Measurements from ENCODE around the gene SLC46A2. TPM values are rescaled to one million over a fixed set of nuclear protein-coding genes. Genes with fewer than 3 reads are reported as not detected.

The SLC46A2 gene
- total RNA-seq, 1 donor from 2014 or later, result not detected

GRCh38 chr9:112858625-112859147, 32.0 kb downstream of the SLC46A2 start:
- peaks cover 22% of the 10 kb centered on the region for H3K36me3 Mint-ChIP-seq (ENCODE audit: low read depth, unreplicated experiment)
- no peaks in the 10 kb centered on the region for H3K79me2 ChIP-seq (ENCODE audit: insufficient read depth, low read length)
- no peaks in the 10 kb centered on the region for H3K9me3 Mint-ChIP-seq (ENCODE audit: unreplicated experiment)
- H3K4me3 ChIP-seq (ENCODE audit: insufficient read depth, low read depth, low read length), result no peak overlapping the region
- TF ChIP-seq EZH2 (IDR thresholded peaks at IDR 0.05; ENCODE audit: insufficient read depth, low read length), result no peak
- TF ChIP-seq, protein P1, sequence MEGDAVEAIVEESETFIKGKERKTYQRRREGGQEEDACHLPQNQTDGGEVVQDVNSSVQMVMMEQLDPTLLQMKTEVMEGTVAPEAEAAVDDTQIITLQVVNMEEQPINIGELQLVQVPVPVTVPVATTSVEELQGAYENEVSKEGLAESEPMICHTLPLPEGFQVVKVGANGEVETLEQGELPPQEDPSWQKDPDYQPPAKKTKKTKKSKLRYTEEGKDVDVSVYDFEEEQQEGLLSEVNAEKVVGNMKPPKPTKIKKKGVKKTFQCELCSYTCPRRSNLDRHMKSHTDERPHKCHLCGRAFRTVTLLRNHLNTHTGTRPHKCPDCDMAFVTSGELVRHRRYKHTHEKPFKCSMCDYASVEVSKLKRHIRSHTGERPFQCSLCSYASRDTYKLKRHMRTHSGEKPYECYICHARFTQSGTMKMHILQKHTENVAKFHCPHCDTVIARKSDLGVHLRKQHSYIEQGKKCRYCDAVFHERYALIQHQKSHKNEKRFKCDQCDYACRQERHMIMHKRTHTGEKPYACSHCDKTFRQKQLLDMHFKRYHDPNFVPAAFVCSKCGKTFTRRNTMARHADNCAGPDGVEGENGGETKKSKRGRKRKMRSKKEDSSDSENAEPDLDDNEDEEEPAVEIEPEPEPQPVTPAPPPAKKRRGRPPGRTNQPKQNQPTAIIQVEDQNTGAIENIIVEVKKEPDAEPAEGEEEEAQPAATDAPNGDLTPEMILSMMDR (IDR thresholded peaks at IDR 0.05; ENCODE audit: insufficient read depth, low read depth, low read length), result no peak
- FAIRE-seq (no peak), DNase-seq (ENCODE audit: low read depth) (no peak)
- no peaks in the 10 kb centered on the region for H3K27me3 Mint-ChIP-seq (ENCODE audit: low read depth, unreplicated experiment)
- no peaks in the 10 kb centered on the region for H3K36me3 ChIP-seq (ENCODE audit: insufficient read depth, low read length)
- H3K27ac ChIP-seq (ENCODE audit: low read depth, low read length), result no peak overlapping the region
- H4K20me1 ChIP-seq (ENCODE audit: insufficient read depth, low read length), result peaks cover 10% of the 10 kb centered on the region
- H2AFZ ChIP-seq (ENCODE audit: low read depth, low read length), result no peak overlapping the region
- no peak overlapping the region for H3K4me2 ChIP-seq (ENCODE audit: low read length)
- no peaks in the 10 kb centered on the region for H3K4me1 ChIP-seq (ENCODE audit: insufficient read depth, low read length)
- H3K9ac ChIP-seq (ENCODE audit: low read length), result no peak overlapping the region
- no peak overlapping the region for H3K27ac Mint-ChIP-seq (ENCODE audit: unreplicated experiment)
- H3K4me3 Mint-ChIP-seq (ENCODE audit: unreplicated experiment), result no peak overlapping the region
- no peaks in the 10 kb centered on the region for H3K9me3 ChIP-seq (ENCODE audit: insufficient read depth, low read depth, low read length)
- peaks cover 5% of the 10 kb centered on the region for H3K4me1 Mint-ChIP-seq (ENCODE audit: low read depth, unreplicated experiment)
- H3K27me3 ChIP-seq (ENCODE audit: insufficient read depth, low read length), result no peaks in the 10 kb centered on the region

DNA sequence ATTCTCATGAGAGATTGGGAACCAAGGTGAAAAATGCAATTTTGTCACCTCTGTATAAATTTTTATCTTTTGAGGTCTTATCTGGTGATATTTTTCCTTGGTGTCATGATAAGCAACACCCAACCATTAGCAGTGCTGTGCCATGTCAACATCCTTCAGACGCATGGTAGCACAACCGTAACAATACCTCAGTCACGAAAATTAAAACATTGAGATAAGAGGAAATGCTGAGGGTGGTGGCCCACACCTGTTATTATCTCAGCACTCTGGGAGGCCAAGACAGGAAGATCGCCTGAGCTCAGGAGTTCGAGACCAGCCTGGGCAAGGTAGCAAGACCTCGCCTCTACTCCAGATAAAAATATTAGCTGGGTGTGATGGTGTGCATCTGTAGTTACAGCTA, 32.7 kb downstream of the SLC46A2 start:
- no peaks in the 10 kb centered on the region for H3K9me3 ChIP-seq (ENCODE audit: insufficient read depth, low read depth, low read length)
- FAIRE-seq (no peak), DNase-seq (ENCODE audit: low read depth) (no peak)
- no peak overlapping the region for H3K27ac ChIP-seq (ENCODE audit: low read depth, low read length)
- no peak overlapping the region for H3K9ac ChIP-seq (ENCODE audit: low read length)
- H3K27me3 ChIP-seq (ENCODE audit: insufficient read depth, low read length), result no peaks in the 10 kb centered on the region
- Mint-ChIP-seq H3K27me3 (ENCODE audit: low read depth, unreplicated experiment) (no peaks in the 10 kb centered on the region), H3K4me1 (ENCODE audit: low read depth, unreplicated experiment) (peaks cover 5% of the 10 kb centered on the region), H3K27ac (ENCODE audit: unreplicated experiment) (no peak overlapping the region), H3K4me3 (ENCODE audit: unreplicated experiment) (no peak overlapping the region), H3K9me3 (ENCODE audit: unreplicated experiment) (no peaks in the 10 kb centered on the region), H3K36me3 (ENCODE audit: low read depth, unreplicated experiment) (peaks cover 24% of the 10 kb centered on the region)
- no peak overlapping the region for H2AFZ ChIP-seq (ENCODE audit: low read depth, low read length)
- H4K20me1 ChIP-seq (ENCODE audit: insufficient read depth, low read length), result peaks cover 10% of the 10 kb centered on the region
- no peak overlapping the region for H3K4me2 ChIP-seq (ENCODE audit: low read length)
- TF ChIP-seq, protein P1 (IDR thresholded peaks at IDR 0.05; ENCODE audit: insufficient read depth, low read depth, low read length), result no peak
- TF ChIP-seq EZH2 (IDR thresholded peaks at IDR 0.05; ENCODE audit: insufficient read depth, low read length), result no peak
- H3K4me1 ChIP-seq (ENCODE audit: insufficient read depth, low read length), result no peaks in the 10 kb centered on the region
- no peaks in the 10 kb centered on the region for H3K79me2 ChIP-seq (ENCODE audit: insufficient read depth, low read length)
- no peak overlapping the region for H3K4me3 ChIP-seq (ENCODE audit: insufficient read depth, low read depth, low read length)
- H3K36me3 ChIP-seq (ENCODE audit: insufficient read depth, low read length), result no peaks in the 10 kb centered on the region

DNA sequence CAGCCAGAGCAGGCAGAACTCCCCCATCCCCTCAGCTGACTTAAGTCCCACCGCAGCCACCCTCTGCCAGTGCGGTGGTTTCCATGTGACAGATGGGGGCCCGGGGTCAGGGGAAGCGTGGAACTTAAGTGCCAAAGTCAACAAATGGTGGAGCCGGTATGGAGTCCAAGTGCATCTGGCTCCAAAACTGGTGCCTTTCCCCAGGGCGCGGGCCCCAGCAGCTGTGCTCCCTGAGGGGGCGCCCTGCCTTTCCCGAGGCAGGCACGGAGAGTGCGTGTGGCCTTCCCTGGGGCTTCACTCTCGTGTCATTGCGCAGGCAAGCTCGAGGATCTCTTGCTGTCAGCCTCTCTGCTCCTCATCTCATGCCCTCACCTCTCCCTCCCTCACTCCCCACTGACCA, 33.8 kb downstream of the SLC46A2 start:
- no peak overlapping the region for H3K4me3 ChIP-seq (ENCODE audit: insufficient read depth, low read depth, low read length)

More for the DNA sequence above, 33.8 kb downstream of the SLC46A2 start:
- FAIRE-seq (no peak), DNase-seq (ENCODE audit: low read depth) (no peak)
- Mint-ChIP-seq H3K27me3 (ENCODE audit: low read depth, unreplicated experiment) (no peaks in the 10 kb centered on the region), H3K36me3 (ENCODE audit: low read depth, unreplicated experiment) (peaks cover 24% of the 10 kb centered on the region), H3K9me3 (ENCODE audit: unreplicated experiment) (no peaks in the 10 kb centered on the region), H3K4me3 (ENCODE audit: unreplicated experiment) (no peak overlapping the region), H3K4me1 (ENCODE audit: low read depth, unreplicated experiment) (peaks cover 5% of the 10 kb centered on the region), H3K27ac (ENCODE audit: unreplicated experiment) (no peak overlapping the region)
- H4K20me1 ChIP-seq (ENCODE audit: insufficient read depth, low read length), result peaks cover 10% of the 10 kb centered on the region
- TF ChIP-seq, protein P1 (IDR thresholded peaks at IDR 0.05; ENCODE audit: insufficient read depth, low read depth, low read length), result no peak
- no peak for TF ChIP-seq EZH2 (IDR thresholded peaks at IDR 0.05; ENCODE audit: insufficient read depth, low read length)
- no peaks in the 10 kb centered on the region for H3K9me3 ChIP-seq (ENCODE audit: insufficient read depth, low read depth, low read length)
- H3K27me3 ChIP-seq (ENCODE audit: insufficient read depth, low read length), result no peaks in the 10 kb centered on the region
- no peaks in the 10 kb centered on the region for H3K36me3 ChIP-seq (ENCODE audit: insufficient read depth, low read length)
- H3K4me2 ChIP-seq (ENCODE audit: low read length), result no peak overlapping the region
- H3K79me2 ChIP-seq (ENCODE audit: insufficient read depth, low read length), result no peaks in the 10 kb centered on the region
- H3K9ac ChIP-seq (ENCODE audit: low read length), result no peak overlapping the region
- no peaks in the 10 kb centered on the region for H3K4me1 ChIP-seq (ENCODE audit: insufficient read depth, low read length)
- H2AFZ ChIP-seq (ENCODE audit: low read depth, low read length), result no peak overlapping the region
- H3K27ac ChIP-seq (ENCODE audit: low read depth, low read length), result no peak overlapping the region
